CD14-positive monocyte (primary cell): ENCODE results near the gene DNAH14. TPM values are rescaled to one million over a fixed set of nuclear protein-coding genes. Genes with fewer than 3 reads are reported as not detected.

Experiments
- DNase-seq, 3 donors: peaks; one replicate each; pipeline ENCODE4 v3.0.0-alpha.2; 2011 to 2022
- H2AFZ ChIP-seq: 2 replicates; pipeline ENCODE4 v1.6.0; 2012; ENCODE audit warnings: mild to moderate bottlenecking, low read depth, low read length, inconsistent platforms; ENCODE audit not compliant: insufficient read depth, poor library complexity, severe bottlenecking
- H3K27ac ChIP-seq, 2 donors: 1 replicate in 1 of 2; 2 replicates in 1 of 2; pipeline ENCODE4 v1.5.1; 2012 to 2013; ENCODE audit warnings: low read length in 2 of 2, control low read depth in 1 of 2, inconsistent platforms in 1 of 2, low read depth in 1 of 2, mild to moderate bottlenecking in 1 of 2
- H3K27me3 ChIP-seq, 2 donors: one replicate each; pipeline versions ENCODE4 v1.6.0 to v1.6.1; 2011 to 2013; ENCODE audit warnings: low read length in 2 of 2; ENCODE audit not compliant: control insufficient read depth in 2 of 2, insufficient read depth in 2 of 2
- H3K36me3 ChIP-seq, 2 donors: replicated peaks in 1 of 2; 1 replicate in 1 of 2; 2 replicates in 1 of 2; pipeline versions ENCODE4 v1.5.1 to v1.6.1; 2012 to 2013; ENCODE audit warnings: low read length in 2 of 2, control low read depth in 1 of 2, inconsistent platforms in 1 of 2, mild to moderate bottlenecking in 1 of 2; ENCODE audit not compliant: insufficient read depth in 2 of 2, control insufficient read depth in 1 of 2
- H3K4me1 ChIP-seq, 2 donors: 1 replicate in 1 of 2; 2 replicates in 1 of 2; pipeline versions ENCODE4 v1.5.1 to v1.6.1; 2012 to 2013; ENCODE audit warnings: low read length in 2 of 2, control low read depth in 1 of 2, inconsistent platforms in 1 of 2, mild to moderate bottlenecking in 1 of 2, moderate library complexity in 1 of 2; ENCODE audit not compliant: insufficient read depth in 2 of 2, control insufficient read depth in 1 of 2
- H3K4me2 ChIP-seq: replicated peaks from 2 replicates; pipeline ENCODE3; 2012; ENCODE audit warnings: low read length, moderate library complexity, mild to moderate bottlenecking; ENCODE audit not compliant: poor library complexity, severe bottlenecking; ENCODE audit errors: extremely low read depth
- H3K4me3 ChIP-seq, 3 experiments: fragments of 200-600 bp in 1 of 3; sonication (generic) in 1 of 3; replicated peaks in 1 of 3; 1 replicate in 2 of 3; 2 replicates in 1 of 3; pipeline ENCODE4 v1.5.1; 2011 to 2013; ENCODE audit warnings: low read length in 3 of 3, mild to moderate bottlenecking in 3 of 3, control low read depth in 2 of 3, low read depth in 2 of 3, inconsistent platforms in 1 of 3, moderate library complexity in 1 of 3
- H3K79me2 ChIP-seq: 2 replicates; pipeline ENCODE4 v1.6.0; 2012; ENCODE audit warnings: mild to moderate bottlenecking, control low read depth, inconsistent platforms, low read length, moderate library complexity; ENCODE audit not compliant: insufficient read depth
- H3K9ac ChIP-seq: 2 replicates; pipeline ENCODE4 v1.6.0; 2017; ENCODE audit warnings: low read length, mild to moderate bottlenecking; ENCODE audit not compliant: insufficient read depth, poor library complexity, severe bottlenecking
- H3K9me3 ChIP-seq, 2 donors: replicated peaks in 1 of 2; 1 replicate in 1 of 2; 2 replicates in 1 of 2; pipeline versions ENCODE4 v1.5.1 to v1.6.1; 2012 to 2013; ENCODE audit warnings: low read length in 2 of 2, control low read depth in 1 of 2; ENCODE audit not compliant: control insufficient read depth in 1 of 2, insufficient read depth in 1 of 2
- H4K20me1 ChIP-seq: 2 replicates; pipeline ENCODE4 v1.6.0; 2012; ENCODE audit warnings: mild to moderate bottlenecking, low read length, control low read depth, moderate library complexity; ENCODE audit not compliant: insufficient read depth
- H3K27ac Mint-ChIP-seq, 7 donors: one replicate each; pipeline ENCODE4 v1.8.0; 2020; ENCODE audit warnings: mild to moderate bottlenecking in 7 of 7, mixed read lengths in 7 of 7, moderate library complexity in 6 of 7, inconsistent platforms in 2 of 7
- H3K27me3 Mint-ChIP-seq, 3 donors: one replicate each; pipeline ENCODE4 v1.8.0; 2021 to 2022; ENCODE audit warnings: low read depth in 3 of 3, mild to moderate bottlenecking in 3 of 3, mixed read lengths in 3 of 3, moderate library complexity in 3 of 3, inconsistent platforms in 1 of 3
- H3K36me3 Mint-ChIP-seq, 2 donors: one replicate each; pipeline ENCODE4 v1.8.0; 2020; ENCODE audit warnings: mixed read lengths in 2 of 2, inconsistent platforms in 1 of 2, mild to moderate bottlenecking in 1 of 2
- H3K4me1 Mint-ChIP-seq: one replicate; pipeline ENCODE4 v1.8.0; 2020; ENCODE audit warnings: mild to moderate bottlenecking, mixed read lengths
- H3K4me3 Mint-ChIP-seq, 2 donors: one replicate each; pipeline ENCODE4 v1.8.0; 2020; ENCODE audit warnings: mild to moderate bottlenecking in 2 of 2, mixed read lengths in 2 of 2, moderate library complexity in 1 of 2
- H3K9me3 Mint-ChIP-seq, 7 donors: one replicate each; pipeline ENCODE4 v1.8.0; 2020 to 2022; ENCODE audit warnings: mixed read lengths in 7 of 7, mild to moderate bottlenecking in 6 of 7, moderate library complexity in 6 of 7, inconsistent platforms in 2 of 7
- CTCF ChIP-seq: fragments of 200-600 bp; IDR thresholded peaks from one replicate; pipeline ENCODE4 v1.8.0; 2022; ENCODE audit warnings: antibody characterized with exemption, mild to moderate bottlenecking
- intact Hi-C, 2 donors: fragments of 100-400 bp; cut with micrococcal nuclease; formaldehyde crosslinking; loops; one replicate each; pipeline versions ENCODE4 v1.15.0 to v1.15.1; 2023
- polyA plus RNA-seq, 3 donors: library from polyadenylated mRNA; depleted of rRNA in 1 of 3; unstranded in 2 of 3; stranded (reverse) in 1 of 3; fragments of 300-500 nt in 2 of 3; fragments of >200 nt in 1 of 3; fragmentation: Illumina TruSeq in 2 of 3; gene quantifications; 1 replicate in 2 of 3; 2 replicates in 1 of 3; pipeline ENCODE4 v1.2.3, GENCODE V29; 2012 to 2021

The DNAH14 gene
- polyA plus RNA-seq, 3 donors: 0.83 TPM; not detected in 2

GRCh38 chr1:225042263-225042662 lies 112.8 kb downstream of the DNAH14 start:
- no peaks in the 10 kb centered on the region for H3K9me3 ChIP-seq
- no peaks in the 10 kb centered on the region for H3K36me3 Mint-ChIP-seq
- intact Hi-C loops: no loop called here
- no peak overlapping the region for H3K27ac ChIP-seq
- H3K27me3 ChIP-seq: no peaks in the 10 kb centered on the region
- H3K27me3 Mint-ChIP-seq: no peaks in the 10 kb centered on the region
- H3K9me3 Mint-ChIP-seq: peaks cover 0 to 4% (median 2%) of the 10 kb centered on the region in 7 donors
- DNase-seq: no peak
- no peaks in the 10 kb centered on the region for H3K79me2 ChIP-seq
- H3K27ac Mint-ChIP-seq: no peak overlapping the region
- H3K4me1 ChIP-seq: no peaks in the 10 kb centered on the region
- no peak for TF ChIP-seq CTCF
- no peak overlapping the region for H3K9ac ChIP-seq
- no peak overlapping the region for H3K4me3 Mint-ChIP-seq
- no peaks in the 10 kb centered on the region for H3K36me3 ChIP-seq
- H3K4me3 ChIP-seq: no peak overlapping the region
- no peaks in the 10 kb centered on the region for H3K4me1 Mint-ChIP-seq
- H2AFZ ChIP-seq: no peak overlapping the region
- no peaks in the 10 kb centered on the region for H4K20me1 ChIP-seq
- no peak overlapping the region for H3K4me2 ChIP-seq

- Histone ChIP-seq H3K27ac (no peak overlapping the region), H3K4me1 (no peaks in the 10 kb centered on the region), H3K27me3 (no peaks in the 10 kb centered on the region), H3K4me2 (no peak overlapping the region), H4K20me1 (no peaks in the 10 kb centered on the region), H3K9ac (no peak overlapping the region), H3K9me3 (no peaks in the 10 kb centered on the region), H3K36me3 (no peaks in the 10 kb centered on the region), H3K79me2 (no peaks in the 10 kb centered on the region), H3K4me3 (no peak overlapping the region), H2AFZ (no peak overlapping the region)
- H3K4me3 Mint-ChIP-seq: no peak overlapping the region
- H3K27ac Mint-ChIP-seq: no peak overlapping the region
- no peaks in the 10 kb centered on the region for H3K4me1 Mint-ChIP-seq
- no peaks in the 10 kb centered on the region for H3K27me3 Mint-ChIP-seq
- intact Hi-C loops: no loop called here
- DNase-seq: no peak
- TF ChIP-seq CTCF: no peak
- H3K36me3 Mint-ChIP-seq: no peaks in the 10 kb centered on the region
- H3K9me3 Mint-ChIP-seq: peaks cover 0 to 4% (median 0%) of the 10 kb centered on the region in 7 donors
Observed at GRCh38 chr1:225044258-225044657, 114.8 kb downstream of the DNAH14 start.
